Measurements from ENCODE around the gene LTN1. TPM values are rescaled to one million over a fixed set of nuclear protein-coding genes. Genes with fewer than 3 reads are reported as not detected.

LTN1 gene
- total and polyA plus RNA-seq, 2 of the 13 experiments (the other 11 are each of a cell fraction or from before 2014, with no cell fraction given), result 6.7 to 24.6 TPM

- in situ Hi-C loops (cut with HindIII; ENCODE audit: extremely low pct_ligation_motif_present, low pct_unique_long_range_greater_than_20kb), result no loop called here
- TF ChIP-seq ZMAT5 (CRISPR knock-in tag; IDR thresholded peaks at IDR 0.05; ENCODE audit: borderline replicate concordance, low read depth), result no peak
- no peak for TF ChIP-seq KDM5B (CRISPR knock-in tag; IDR thresholded peaks at IDR 0.05; ENCODE audit: borderline replicate concordance)
- TF ChIP-seq MAFF (IDR thresholded peaks at IDR 0.05; ENCODE audit: low read depth, low read length), result peak; percentile 63
- TF ChIP-seq HDAC2 (CRISPR knock-in tag; IDR thresholded peaks at IDR 0.05), result no peak
- TF ChIP-seq CENPBD1 (CRISPR knock-in tag; IDR thresholded peaks at IDR 0.05; ENCODE audit: borderline replicate concordance, low read depth), result no peak
- TF ChIP-seq EHMT2 (IDR thresholded peaks at IDR 0.05; ENCODE audit: borderline replicate concordance, low read depth, low read length), result no peak
- TF ChIP-seq ZBTB26 (CRISPR knock-in tag; IDR thresholded peaks at IDR 0.05; ENCODE audit: borderline replicate concordance), result no peak
- TF ChIP-seq CEBPB (IDR thresholded peaks at IDR 0.05; ENCODE audit: borderline replicate concordance, low read depth, low read length), result no peak
- TF ChIP-seq ZNF343 (CRISPR knock-in tag; IDR thresholded peaks at IDR 0.05), result no peak
- TF ChIP-seq ZBTB2 (CRISPR knock-in tag; IDR thresholded peaks at IDR 0.05; ENCODE audit: low read depth), result no peak
- TF ChIP-seq MAZ (IDR thresholded peaks at IDR 0.05; ENCODE audit: borderline replicate concordance, low read depth, low read length), result no peak
- no peak for TF ChIP-seq MAZ (CRISPR knock-in tag; IDR thresholded peaks at IDR 0.05; ENCODE audit: low read depth)
- no peak for TF ChIP-seq ZBTB25 (CRISPR knock-in tag; IDR thresholded peaks at IDR 0.05)
- no peak for TF ChIP-seq HNF1B (CRISPR knock-in tag; IDR thresholded peaks at IDR 0.05)
- TF ChIP-seq MAFK (conservative IDR thresholded peaks at IDR 0.05 in 1 of 2, IDR thresholded peaks at IDR 0.05 in 1 of 2; ENCODE audit: low read length in 2 of 2), result peak; percentile 67 to 72; a peak in 3 of 4 replicates
- Histone ChIP-seq H3K27ac (ENCODE audit: extremely low read length, insufficient read depth, low read length) (no peak overlapping the region), H3K36me3 (replicated peaks in 1 of 2; ENCODE audit: control insufficient read depth in 1 of 2, insufficient read depth in 2 of 2, low read length in 2 of 2) (peaks cover 12 to 68% of the 10 kb centered on the region in 2 experiments), H3K27me3 (ENCODE audit: control insufficient read depth in 1 of 2, insufficient read depth in 2 of 2, low read length in 2 of 2) (no peaks in the 10 kb centered on the region; a peak in 1 of 5 replicates), H3K4me1 (ENCODE audit: insufficient read depth, low read length) (no peaks in the 10 kb centered on the region), H2AFZ (ENCODE audit: low read length) (no peak overlapping the region), H3K4me2 (ENCODE audit: low read depth, low read length) (no peak overlapping the region), H3K79me2 (ENCODE audit: insufficient read depth, low read length) (peaks cover 4% of the 10 kb centered on the region), H3K9me3 (ENCODE audit: low read length) (no peaks in the 10 kb centered on the region), H3K4me3 (replicated peaks in 1 of 3; ENCODE audit: insufficient read depth in 1 of 3, low read depth in 2 of 3, low read length in 3 of 3) (no peak overlapping the region), H4K20me1 (ENCODE audit: insufficient read depth, low read length) (no peaks in the 10 kb centered on the region), H3K9ac (ENCODE audit: insufficient read depth, low read depth, low read length) (no peak overlapping the region)
- intact Hi-C loops (cut with micrococcal nuclease; ENCODE audit: unreplicated experiment), result no loop called here
- FAIRE-seq, result no peak
- ChIA-PET POLR2A (no interaction called here), CTCF (ENCODE audit: low intra/inter-chr PET ratio, low total read pairs) (no interaction called here)
- 100% methylated on average over 1 of the region's 1 CpG for WGBS (ENCODE audit: low lambda C conversion rate)
- ATAC-seq, result no peak
- no peak for DNase-seq (ENCODE audit: low spot score)
- BruUV-seq (replicated peaks), result no TSS peak
These were observed 10.0 kb downstream of the LTN1 start for GRCh38 chr21:28982637-28983036.

All from HepG2 (cell line).